Right lobe of liver (tissue), 4 donors: ENCODE results near the gene CDKL5.

ENCODE experiments used
- CTCF ChIP-seq, 4 donors: fragments of 200-600 bp in 3 of 4; fragments of 450-650 bp in 1 of 4; IDR thresholded peaks; one replicate each; pipeline versions ENCODE4 v1.5.1 to v1.8.0; 2016 to 2022; ENCODE audit warnings: antibody characterized with exemption in 4 of 4, mild to moderate bottlenecking in 2 of 4
- POLR2A ChIP-seq: fragments of 450-650 bp; IDR thresholded peaks from one replicate; pipeline ENCODE4 v1.6.1; 2017; ENCODE audit warnings: antibody characterized with exemption, mild to moderate bottlenecking
- donor health status: DM: no; HTN: no; CAD: no.
- donor health status: DM: no; HTN: no; CAD: no.
- donor health status: DM: no; HTN: yes; CAD: no.

- TF ChIP-seq CTCF (IDR thresholded peaks at IDR 0.05) (no peak), POLR2A (no peak)
Measured at GRCh38 chrX:18557879-18558278, 132.5 kb downstream of the CDKL5 start.
